Heart right ventricle (tissue), 16 donors: Measurements from ENCODE around the gene BTBD16. TPM values are rescaled to one million over a fixed set of nuclear protein-coding genes. Genes with fewer than 3 reads are reported as not detected.

Experiments used
- ATAC-seq, 8 donors: fragments of 200-7000 bp; cut with Tn5 transposase; one replicate each; pipeline ENCODE4 v1.9.1; 2020; ENCODE audit warnings: mild to moderate bottlenecking in 8 of 8, moderate library complexity in 8 of 8, moderate number of reproducible peaks in 1 of 8
- DNase-seq, 2 donors: peaks; one replicate each; pipeline ENCODE4 v3.0.0-alpha.2; 2020
- H3K27ac ChIP-seq, 10 donors: fragments of 200-600 bp; sonication (generic) in 2 of 10; one replicate each; pipeline versions ENCODE4 v1.5.0 to v1.8.0; 2020 to 2022; ENCODE audit warnings: mild to moderate bottlenecking in 3 of 10
- H3K27me3 ChIP-seq, 7 donors: fragments of 200-600 bp; one replicate each; pipeline ENCODE4 v1.8.0; 2021 to 2022; ENCODE audit warnings: mild to moderate bottlenecking in 2 of 7
- H3K36me3 ChIP-seq, 9 donors: fragments of 200-600 bp; sonication (generic) in 1 of 9; one replicate each; pipeline versions ENCODE4 v1.5.0 to v1.8.0; 2020 to 2022; ENCODE audit warnings: mild to moderate bottlenecking in 2 of 9
- H3K4me1 ChIP-seq, 9 donors: fragments of 200-600 bp; sonication (generic) in 1 of 9; one replicate each; pipeline versions ENCODE4 v1.5.0 to v1.8.0; 2020 to 2022; ENCODE audit warnings: mild to moderate bottlenecking in 4 of 9
- H3K4me3 ChIP-seq, 10 donors: fragments of 200-600 bp; sonication (generic) in 2 of 10; one replicate each; pipeline versions ENCODE4 v1.5.0 to v1.8.0; 2020 to 2022; ENCODE audit warnings: mild to moderate bottlenecking in 7 of 10, moderate library complexity in 2 of 10
- H3K9me3 ChIP-seq, 11 donors: fragments of 200-600 bp in 10 of 11; sonication (generic) in 2 of 11; one replicate each; pipeline versions ENCODE4 v1.5.0 to v1.8.0; 2013 to 2022; ENCODE audit warnings: mild to moderate bottlenecking in 2 of 11, control low read depth in 1 of 11, moderate library complexity in 1 of 11
- WGBS, 2 donors: extraction: QIAGEN DNeasy Blood & Tissue Kit; methylation state at CpG; one replicate each; pipeline ENCODE4 v1.1.7; 2013; ENCODE audit warnings: inconsistent platforms in 1 of 2; 5-methylcytosine and 5-hydroxymethylcytosine counted together
- intact Hi-C, 10 donors: fragments of 100-400 bp; cut with DNase I; formaldehyde crosslinking; loops; one replicate each; pipeline versions ENCODE4 v1.11.1 to v1.14.2; 2022
- polyA plus RNA-seq, 2 donors: library from polyadenylated mRNA; stranded (reverse); fragments of 200-250 nt; gene quantifications; one replicate each; pipeline ENCODE4 v1.2.3, GENCODE V29; 2013
- total RNA-seq, 10 donors: library from RNA; stranded (reverse); fragmentation: NEBNext Ultra II Directional in 3 of 10; extraction: Animal tissue kit (Norgen Biotek cat#: 25700) in 3 of 10; gene quantifications; one replicate each; pipeline versions ENCODE4 v1.2.1 to v1.2.4, GENCODE V29; 2021 to 2023
- TF ChIP-seq, protein P1 (sequence below), 9 donors: fragments of 200-600 bp; sonication (generic) in 2 of 9; IDR thresholded peaks; one replicate each; pipeline versions ENCODE4 v1.5.0 to v1.8.0; 2021 to 2022; ENCODE audit warnings: antibody characterized with exemption in 9 of 9, mild to moderate bottlenecking in 5 of 9, moderate library complexity in 1 of 9
- donor health status: Arrhythmogenic right ventricular cardiomyopathy.
- donor health status: ischemic (EF 13 %, LVEDD 7.1; RV severe dilation, severe dysfunction).
- donor health status: healthy with polysubstance abuse.
- donor health status: DM: no; HTN: yes; CAD: no.
- donor health status: DM: no; HTN: no; CAD: no.
- donor health status: ischemic (EF 25% LVEDD 6.9; RV normal size, moderate dysfunction).
- donor health status: ischemic (EF 25% LVEDD 5.7; RV mildly dilated, moderate dysfunction).
- donor health status: healthy.
- donor health status: DM: yes; HTN: yes; CAD: no.
- donor health status: Ischemic cardiomyopathy.
- donor health status: ischemic (EF 35%, LVEDD 5.7; RV mildly dilated, moderate dysfunction).
- donor health status: nonischemic (EF 11% LVEDD 7.7; RV severe dilation, severe dysfunction).
- donor health status: DM: yes; HTN: yes; CAD: no.
- donor health status: PGD.
- donor health status: ischemic (EF 29% LVEDD 5.4; RV normal size, mild dysfunction).
- donor health status: nonischemic (EF 23%, LVEDD 6.1; RV moderate dilation, normal function).

BTBD16 gene
- total and polyA plus RNA-seq, 12 donors: 0.29 to 0.76 TPM; not detected in 10

DNA sequence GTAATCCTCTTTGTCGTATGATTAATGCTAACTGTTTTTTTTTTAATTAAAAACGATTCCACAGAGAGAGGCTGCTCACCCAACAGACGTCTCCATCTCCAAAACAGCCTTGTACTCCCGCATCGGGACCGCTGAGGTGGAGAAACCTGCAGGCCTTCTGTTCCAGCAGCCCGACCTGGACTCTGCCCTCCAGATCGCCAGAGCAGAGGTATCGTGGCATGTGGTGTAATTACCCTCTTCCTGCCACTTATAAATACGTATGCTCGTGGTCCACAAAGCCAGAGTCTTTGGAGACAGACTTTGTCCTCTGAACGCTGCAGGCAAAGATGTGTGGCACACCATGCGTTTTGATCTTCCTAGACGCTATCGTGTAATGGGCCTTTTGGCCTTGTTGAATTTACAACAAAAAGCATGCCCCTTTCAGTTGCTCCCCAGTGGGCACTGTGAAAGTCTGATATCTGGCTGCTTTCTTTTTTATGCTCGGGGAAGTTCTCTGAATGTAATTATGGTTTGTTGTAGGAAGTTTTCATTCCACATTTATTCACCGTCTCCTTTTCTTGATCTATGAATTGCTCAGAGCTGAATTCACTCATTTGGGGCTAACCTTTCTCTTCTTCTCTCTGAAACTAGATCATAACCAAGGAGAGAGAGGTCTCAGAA is 33.6 kb upstream of the BTBD16 start:
- H3K36me3 ChIP-seq: peaks cover 0 to 94% (median 47%) of the 10 kb centered on the region in 9 donors
- intact Hi-C loops: no loop called here
- H3K4me1 ChIP-seq: peaks cover 0 to 18% (median 6%) of the 10 kb centered on the region in 9 donors
- TF ChIP-seq, protein P1, sequence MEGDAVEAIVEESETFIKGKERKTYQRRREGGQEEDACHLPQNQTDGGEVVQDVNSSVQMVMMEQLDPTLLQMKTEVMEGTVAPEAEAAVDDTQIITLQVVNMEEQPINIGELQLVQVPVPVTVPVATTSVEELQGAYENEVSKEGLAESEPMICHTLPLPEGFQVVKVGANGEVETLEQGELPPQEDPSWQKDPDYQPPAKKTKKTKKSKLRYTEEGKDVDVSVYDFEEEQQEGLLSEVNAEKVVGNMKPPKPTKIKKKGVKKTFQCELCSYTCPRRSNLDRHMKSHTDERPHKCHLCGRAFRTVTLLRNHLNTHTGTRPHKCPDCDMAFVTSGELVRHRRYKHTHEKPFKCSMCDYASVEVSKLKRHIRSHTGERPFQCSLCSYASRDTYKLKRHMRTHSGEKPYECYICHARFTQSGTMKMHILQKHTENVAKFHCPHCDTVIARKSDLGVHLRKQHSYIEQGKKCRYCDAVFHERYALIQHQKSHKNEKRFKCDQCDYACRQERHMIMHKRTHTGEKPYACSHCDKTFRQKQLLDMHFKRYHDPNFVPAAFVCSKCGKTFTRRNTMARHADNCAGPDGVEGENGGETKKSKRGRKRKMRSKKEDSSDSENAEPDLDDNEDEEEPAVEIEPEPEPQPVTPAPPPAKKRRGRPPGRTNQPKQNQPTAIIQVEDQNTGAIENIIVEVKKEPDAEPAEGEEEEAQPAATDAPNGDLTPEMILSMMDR (IDR thresholded peaks at IDR 0.05): no peak
- DNase-seq (no peak), ATAC-seq (no peak)
- H3K27me3 ChIP-seq: no peaks in the 10 kb centered on the region
- H3K4me3 ChIP-seq: no peak overlapping the region
- H3K9me3 ChIP-seq: no peaks in the 10 kb centered on the region
- H3K27ac ChIP-seq: no peak overlapping the region
- 90 to 92% methylated on average over 17 of the region's 17 CpGs for WGBS, 2 donors

GRCh38 chr10:122239578-122240257 is 31.4 kb upstream of the BTBD16 start:
- ATAC-seq: no peak

GRCh38 chr10:122240401-122240800 is 30.7 kb upstream of the BTBD16 start:
- intact Hi-C loops: no loop called here
- TF ChIP-seq, protein P1 (IDR thresholded peaks at IDR 0.05): no peak
- peaks cover 0 to 100% (median 57%) of the 10 kb centered on the region in 9 donors for H3K36me3 ChIP-seq
- no peaks in the 10 kb centered on the region for H3K27me3 ChIP-seq
- H3K9me3 ChIP-seq: no peaks in the 10 kb centered on the region
- WGBS, 2 donors: 96 to 98% methylated on average over 6 of the region's 6 CpGs
- no peak for ATAC-seq
- H3K4me3 ChIP-seq: no peak overlapping the region
- no peak overlapping the region for H3K27ac ChIP-seq
- H3K4me1 ChIP-seq: peaks cover 0 to 16% (median 6%) of the 10 kb centered on the region in 9 donors
- DNase-seq: no peak

More at GRCh38 chr10:122239578-122240257, 31.4 kb upstream of the BTBD16 start:
- peaks cover 0 to 16% (median 6%) of the 10 kb centered on the region in 9 donors for H3K4me1 ChIP-seq
- H3K27ac ChIP-seq: no peak overlapping the region
- peaks cover 0 to 100% (median 56%) of the 10 kb centered on the region in 9 donors for H3K36me3 ChIP-seq
- no peaks in the 10 kb centered on the region for H3K27me3 ChIP-seq
- intact Hi-C loops: no loop called here
- 89 to 90% methylated on average over 10 of the region's 10 CpGs for WGBS, 2 donors
- no peak for DNase-seq
- no peak overlapping the region for H3K4me3 ChIP-seq
- H3K9me3 ChIP-seq: no peaks in the 10 kb centered on the region
- TF ChIP-seq, protein P1 (IDR thresholded peaks at IDR 0.05): no peak

GRCh38 chr10:122241836-122242235 is 29.3 kb upstream of the BTBD16 start:
- DNase-seq (no peak), ATAC-seq (no peak)
- Histone ChIP-seq H3K27me3 (no peaks in the 10 kb centered on the region), H3K4me3 (no peak overlapping the region), H3K36me3 (peaks cover 0 to 100% (median 52%) of the 10 kb centered on the region in 9 donors), H3K4me1 (peaks cover 0 to 19% (median 6%) of the 10 kb centered on the region in 9 donors), H3K27ac (no peak overlapping the region), H3K9me3 (no peaks in the 10 kb centered on the region)
- TF ChIP-seq, protein P1 (IDR thresholded peaks at IDR 0.05): no peak
- intact Hi-C loops: no loop called here
- WGBS, 2 donors: 93 to 97% methylated on average over 8 of the region's 8 CpGs
